ENCODE results near the gene OSMR.

The OSMR gene

GRCh38 chr5:38948501-38948900 lies 102.7 kb downstream of the OSMR start:
- Histone ChIP-seq H3K9me3 (ENCODE audit: control insufficient read depth, insufficient read depth, low read length) (no peaks in the 10 kb centered on the region), H3K36me3 (ENCODE audit: control insufficient read depth, low read length) (peaks cover 83% of the 10 kb centered on the region), H3K27me3 (ENCODE audit: control insufficient read depth, low read length) (no peaks in the 10 kb centered on the region), H3K4me1 (ENCODE audit: control insufficient read depth, low read length) (no peaks in the 10 kb centered on the region), H3K4me3 (ENCODE audit: low read length) (no peak overlapping the region), H3F3A (ENCODE audit: control insufficient read depth, insufficient read depth) (no peaks in the 10 kb centered on the region), H4K20me1 (ENCODE audit: control insufficient read depth, insufficient read depth, low read depth, low read length) (no peaks in the 10 kb centered on the region), H3K27ac (ENCODE audit: low read depth, low read length) (no peak overlapping the region), H3K79me2 (ENCODE audit: control insufficient read depth, low read length) (no peaks in the 10 kb centered on the region), H3K4me2 (ENCODE audit: low read length) (no peak overlapping the region), H3K9me2 (replicated peaks; ENCODE audit: control insufficient read depth, low read length) (no peaks in the 10 kb centered on the region)
- TF ChIP-seq, protein P1, sequence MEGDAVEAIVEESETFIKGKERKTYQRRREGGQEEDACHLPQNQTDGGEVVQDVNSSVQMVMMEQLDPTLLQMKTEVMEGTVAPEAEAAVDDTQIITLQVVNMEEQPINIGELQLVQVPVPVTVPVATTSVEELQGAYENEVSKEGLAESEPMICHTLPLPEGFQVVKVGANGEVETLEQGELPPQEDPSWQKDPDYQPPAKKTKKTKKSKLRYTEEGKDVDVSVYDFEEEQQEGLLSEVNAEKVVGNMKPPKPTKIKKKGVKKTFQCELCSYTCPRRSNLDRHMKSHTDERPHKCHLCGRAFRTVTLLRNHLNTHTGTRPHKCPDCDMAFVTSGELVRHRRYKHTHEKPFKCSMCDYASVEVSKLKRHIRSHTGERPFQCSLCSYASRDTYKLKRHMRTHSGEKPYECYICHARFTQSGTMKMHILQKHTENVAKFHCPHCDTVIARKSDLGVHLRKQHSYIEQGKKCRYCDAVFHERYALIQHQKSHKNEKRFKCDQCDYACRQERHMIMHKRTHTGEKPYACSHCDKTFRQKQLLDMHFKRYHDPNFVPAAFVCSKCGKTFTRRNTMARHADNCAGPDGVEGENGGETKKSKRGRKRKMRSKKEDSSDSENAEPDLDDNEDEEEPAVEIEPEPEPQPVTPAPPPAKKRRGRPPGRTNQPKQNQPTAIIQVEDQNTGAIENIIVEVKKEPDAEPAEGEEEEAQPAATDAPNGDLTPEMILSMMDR (IDR thresholded peaks at IDR 0.05; ENCODE audit: low read depth, low read length, poor library complexity, severe bottlenecking): no peak
- TF ChIP-seq EZH2phosphoT487 (IDR thresholded peaks at IDR 0.05; ENCODE audit: borderline replicate concordance, low read length): no peak

DNA sequence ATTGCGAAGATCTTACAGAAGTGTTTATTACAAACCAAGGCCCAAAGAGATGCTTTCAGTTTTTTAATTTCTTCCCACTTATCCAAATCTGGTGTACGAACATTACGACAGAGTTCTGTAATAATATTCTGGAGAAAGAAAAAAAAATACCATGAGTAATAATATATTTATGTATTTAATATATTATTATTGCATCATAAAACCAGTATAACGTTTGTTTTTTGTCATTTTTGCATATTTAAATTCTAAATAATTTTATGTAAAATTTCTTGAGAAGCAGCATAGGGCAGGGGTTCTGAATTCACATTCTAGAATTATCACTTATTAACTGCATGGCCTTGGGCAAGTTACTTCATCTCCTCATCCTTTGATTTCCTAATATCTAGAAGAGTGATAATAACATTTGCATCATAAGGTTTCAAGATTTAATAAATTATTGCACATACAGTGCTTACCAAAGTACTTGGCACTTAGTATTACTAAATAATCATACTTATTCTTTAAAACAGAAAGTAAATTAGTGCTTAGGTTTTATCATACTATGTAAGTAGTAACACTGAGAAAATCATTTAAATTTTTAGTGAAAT lies 107.7 kb downstream of the OSMR start:
- Histone ChIP-seq H3K79me2 (ENCODE audit: control insufficient read depth, low read length) (no peaks in the 10 kb centered on the region), H3K9me2 (replicated peaks; ENCODE audit: control insufficient read depth, low read length) (no peaks in the 10 kb centered on the region), H3K4me2 (ENCODE audit: low read length) (no peak overlapping the region), H3K9me3 (ENCODE audit: control insufficient read depth, insufficient read depth, low read length) (no peaks in the 10 kb centered on the region), H3K36me3 (ENCODE audit: control insufficient read depth, low read length) (peaks cover 91% of the 10 kb centered on the region), H4K20me1 (ENCODE audit: control insufficient read depth, insufficient read depth, low read depth, low read length) (no peaks in the 10 kb centered on the region), H3F3A (ENCODE audit: control insufficient read depth, insufficient read depth) (no peaks in the 10 kb centered on the region), H3K4me1 (ENCODE audit: control insufficient read depth, low read length) (no peaks in the 10 kb centered on the region), H3K27me3 (ENCODE audit: control insufficient read depth, low read length) (no peaks in the 10 kb centered on the region), H3K27ac (ENCODE audit: low read depth, low read length) (no peak overlapping the region), H3K4me3 (ENCODE audit: low read length) (no peak overlapping the region)
- no peak for TF ChIP-seq EZH2phosphoT487 (IDR thresholded peaks at IDR 0.05; ENCODE audit: borderline replicate concordance, low read length)
- TF ChIP-seq, protein P1 (IDR thresholded peaks at IDR 0.05; ENCODE audit: low read depth, low read length, poor library complexity, severe bottlenecking): no peak

GRCh38 chr5:38961691-38962090 lies 115.9 kb downstream of the OSMR start:
- no peaks in the 10 kb centered on the region for H3K9me3 ChIP-seq (ENCODE audit: control insufficient read depth, insufficient read depth, low read length)
- TF ChIP-seq, protein P1 (IDR thresholded peaks at IDR 0.05; ENCODE audit: low read depth, low read length, poor library complexity, severe bottlenecking): no peak
- no peak for TF ChIP-seq EZH2phosphoT487 (IDR thresholded peaks at IDR 0.05; ENCODE audit: borderline replicate concordance, low read length)
- H3K79me2 ChIP-seq (ENCODE audit: control insufficient read depth, low read length): no peaks in the 10 kb centered on the region
- no peaks in the 10 kb centered on the region for H3K9me2 ChIP-seq (replicated peaks; ENCODE audit: control insufficient read depth, low read length)
- no peaks in the 10 kb centered on the region; the same call in 1 of the 2 replicates for H3F3A ChIP-seq (ENCODE audit: control insufficient read depth, insufficient read depth)
- no peaks in the 10 kb centered on the region for H3K27me3 ChIP-seq (ENCODE audit: control insufficient read depth, low read length)
- peaks cover 70% of the 10 kb centered on the region for H3K36me3 ChIP-seq (ENCODE audit: control insufficient read depth, low read length)
- no peak overlapping the region for H3K4me3 ChIP-seq (ENCODE audit: low read length)
- H4K20me1 ChIP-seq (ENCODE audit: control insufficient read depth, insufficient read depth, low read depth, low read length): no peaks in the 10 kb centered on the region
- H3K4me2 ChIP-seq (ENCODE audit: low read length): no peak overlapping the region
- no peak overlapping the region for H3K27ac ChIP-seq (ENCODE audit: low read depth, low read length)
- no peaks in the 10 kb centered on the region for H3K4me1 ChIP-seq (ENCODE audit: control insufficient read depth, low read length)
